Peyer's patch (tissue), 4 donors: ENCODE data around the gene DACH1.

Experiments
- CTCF ChIP-seq, 6 experiments: fragments of 450-650 bp in 4 of 6; fragments of 200-600 bp in 2 of 6; sonication (generic) in 1 of 6; IDR thresholded peaks; one replicate each; pipeline ENCODE4 v1.5.1; 2017 to 2019; ENCODE audit warnings: antibody characterized with exemption in 6 of 6, mild to moderate bottlenecking in 3 of 6, moderate library complexity in 1 of 6
- POLR2A ChIP-seq, 2 donors: fragments of 450-650 bp; IDR thresholded peaks; one replicate each; pipeline ENCODE4 v1.5.1; 2017; ENCODE audit warnings: antibody characterized with exemption in 2 of 2, mild to moderate bottlenecking in 2 of 2, moderate library complexity in 2 of 2

GRCh38 chr13:71820699-71821098, 46.3 kb downstream of the DACH1 start:
- no peak for TF ChIP-seq CTCF (IDR thresholded peaks at IDR 0.05)
- no peak for TF ChIP-seq POLR2A (IDR thresholded peaks at IDR 0.05)
